WERI-Rb-1 (cell line): ENCODE data around the gene ANO4.

Experiments used
- DNase-seq: peaks from one replicate; pipeline ENCODE4 v3.0.0-alpha.2; 2020
- H3K27ac ChIP-seq: fragments of 250-450 bp; sonication (Bioruptor Pico); 2 replicates; pipeline ENCODE4 v1.5.1; 2020; ENCODE audit warnings: mild to moderate bottlenecking, moderate library complexity
- H3K27me3 ChIP-seq: fragments of 250-450 bp; sonication (Bioruptor Pico); 2 replicates; pipeline ENCODE4 v1.5.1; 2021; ENCODE audit warnings: mild to moderate bottlenecking, low read depth, moderate library complexity; ENCODE audit not compliant: insufficient read depth, severe bottlenecking
- H3K36me3 ChIP-seq: fragments of 250-450 bp; sonication (Bioruptor Pico); 2 replicates; pipeline ENCODE4 v1.5.1; 2020; ENCODE audit warnings: mild to moderate bottlenecking, moderate library complexity
- H3K4me3 ChIP-seq: 2 replicates; pipeline ENCODE4 v1.5.1; 2011; ENCODE audit warnings: low read depth, mild to moderate bottlenecking, control low read depth, low read length
- H3K9me3 ChIP-seq: fragments of 250-450 bp; sonication (Bioruptor Pico); 2 replicates; pipeline ENCODE4 v1.5.1; 2021; ENCODE audit warnings: mild to moderate bottlenecking, moderate library complexity; ENCODE audit not compliant: severe bottlenecking
- TF ChIP-seq, protein P1 (sequence below): IDR thresholded peaks from 2 replicates; pipeline ENCODE4 v1.5.1; 2011; ENCODE audit warnings: low read depth, mild to moderate bottlenecking, control low read depth, inconsistent platforms, low read length

The ANO4 gene

DNA sequence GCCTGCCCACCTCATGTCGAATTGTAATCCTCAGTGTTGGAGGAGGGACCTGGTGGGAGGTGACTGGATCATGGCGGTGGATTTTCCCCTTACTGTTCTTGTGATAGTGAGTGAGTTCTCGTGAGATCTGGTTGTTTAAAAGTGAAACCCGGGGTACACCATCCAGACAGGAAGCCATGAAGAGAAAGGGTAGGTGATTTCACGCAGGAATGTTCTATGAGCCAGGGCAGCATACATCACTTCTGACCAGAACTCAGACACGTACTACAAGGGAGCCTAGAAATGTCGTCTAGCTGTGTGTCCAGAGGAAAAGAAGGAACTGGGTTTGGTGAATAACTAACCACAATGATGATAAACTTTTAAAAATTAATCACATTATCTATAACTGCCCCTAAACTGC lies 80.6 kb downstream of the ANO4 start:
- no peaks in the 10 kb centered on the region for H3K36me3 ChIP-seq
- no peaks in the 10 kb centered on the region for H3K27me3 ChIP-seq
- TF ChIP-seq, protein P1, sequence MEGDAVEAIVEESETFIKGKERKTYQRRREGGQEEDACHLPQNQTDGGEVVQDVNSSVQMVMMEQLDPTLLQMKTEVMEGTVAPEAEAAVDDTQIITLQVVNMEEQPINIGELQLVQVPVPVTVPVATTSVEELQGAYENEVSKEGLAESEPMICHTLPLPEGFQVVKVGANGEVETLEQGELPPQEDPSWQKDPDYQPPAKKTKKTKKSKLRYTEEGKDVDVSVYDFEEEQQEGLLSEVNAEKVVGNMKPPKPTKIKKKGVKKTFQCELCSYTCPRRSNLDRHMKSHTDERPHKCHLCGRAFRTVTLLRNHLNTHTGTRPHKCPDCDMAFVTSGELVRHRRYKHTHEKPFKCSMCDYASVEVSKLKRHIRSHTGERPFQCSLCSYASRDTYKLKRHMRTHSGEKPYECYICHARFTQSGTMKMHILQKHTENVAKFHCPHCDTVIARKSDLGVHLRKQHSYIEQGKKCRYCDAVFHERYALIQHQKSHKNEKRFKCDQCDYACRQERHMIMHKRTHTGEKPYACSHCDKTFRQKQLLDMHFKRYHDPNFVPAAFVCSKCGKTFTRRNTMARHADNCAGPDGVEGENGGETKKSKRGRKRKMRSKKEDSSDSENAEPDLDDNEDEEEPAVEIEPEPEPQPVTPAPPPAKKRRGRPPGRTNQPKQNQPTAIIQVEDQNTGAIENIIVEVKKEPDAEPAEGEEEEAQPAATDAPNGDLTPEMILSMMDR, result no peak
- H3K4me3 ChIP-seq, result no peak overlapping the region
- H3K9me3 ChIP-seq, result no peaks in the 10 kb centered on the region
- no peak for DNase-seq
- H3K27ac ChIP-seq, result no peak overlapping the region

DNA sequence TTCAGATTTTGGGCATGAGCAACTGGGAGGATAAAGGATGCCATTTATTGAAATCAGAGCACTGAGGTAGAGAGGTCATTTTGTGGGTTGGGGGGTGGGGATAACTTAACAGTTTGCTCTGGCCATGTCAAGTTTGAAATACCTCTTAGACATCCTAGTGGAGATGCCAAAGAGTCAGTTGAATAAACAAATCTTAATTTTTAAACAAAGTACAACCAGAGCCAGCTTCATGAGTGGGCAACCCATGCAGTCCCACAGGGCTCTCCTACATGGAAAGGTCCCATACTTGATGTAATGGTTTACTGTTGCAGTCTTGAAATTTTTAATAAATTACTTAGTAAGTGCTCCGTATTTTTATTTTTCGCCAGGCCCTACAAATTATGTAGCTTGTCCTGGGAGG lies 81.2 kb downstream of the ANO4 start:
- TF ChIP-seq, protein P1, result no peak
- Histone ChIP-seq H3K27me3 (no peaks in the 10 kb centered on the region), H3K27ac (no peak overlapping the region), H3K4me3 (no peak overlapping the region), H3K9me3 (no peaks in the 10 kb centered on the region), H3K36me3 (no peaks in the 10 kb centered on the region)
- DNase-seq, result no peak

DNA sequence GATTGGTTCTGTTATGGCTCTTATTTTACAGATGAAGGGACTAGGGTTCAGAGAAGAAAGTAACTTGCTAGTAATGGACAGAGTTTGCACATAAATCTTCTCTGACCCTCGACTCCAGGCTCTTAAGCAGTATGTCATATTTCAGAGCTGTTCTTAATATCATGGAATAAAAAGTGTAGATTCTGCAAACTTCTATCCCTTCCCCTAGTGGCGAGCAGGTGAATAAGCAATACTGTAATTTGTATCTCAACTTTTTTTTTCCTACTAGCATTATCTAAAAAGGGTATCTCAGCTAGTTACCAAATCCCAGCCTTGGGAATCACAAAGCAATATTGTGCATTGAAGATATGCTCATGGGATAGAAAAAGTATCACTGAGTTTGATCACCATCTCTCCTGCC lies 83.2 kb downstream of the ANO4 start:
- Histone ChIP-seq H3K27me3 (no peaks in the 10 kb centered on the region), H3K4me3 (no peak overlapping the region), H3K36me3 (no peaks in the 10 kb centered on the region), H3K9me3 (no peaks in the 10 kb centered on the region), H3K27ac (no peak overlapping the region)
- TF ChIP-seq, protein P1, result 0 out of 2 replicates have a peak, but pooled peaks have one; percentile 19
- DNase-seq, result no peak

DNA sequence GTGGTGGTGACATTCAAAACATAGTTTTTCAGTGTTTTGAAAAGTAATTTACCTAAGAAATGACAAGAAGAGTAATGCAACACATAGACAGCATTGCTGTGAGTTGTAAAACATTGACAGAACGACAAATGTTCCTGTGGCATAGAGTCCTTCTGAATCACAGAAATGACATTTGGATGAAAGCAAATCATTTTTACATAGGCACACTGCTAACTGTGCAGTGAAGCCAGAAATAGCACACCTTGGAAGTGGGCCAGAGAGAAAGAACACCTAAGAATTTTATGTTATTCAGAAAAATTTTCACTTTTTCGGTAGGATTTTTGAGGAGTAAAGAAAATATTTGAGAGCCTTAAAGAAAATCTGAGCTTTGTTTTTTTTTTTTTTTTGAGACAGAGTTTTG lies 100.6 kb downstream of the ANO4 start:
- Histone ChIP-seq H3K36me3 (no peaks in the 10 kb centered on the region), H3K9me3 (no peaks in the 10 kb centered on the region), H3K4me3 (no peak overlapping the region), H3K27ac (no peak overlapping the region), H3K27me3 (no peaks in the 10 kb centered on the region)
- TF ChIP-seq, protein P1, result no peak
- DNase-seq, result no peak

DNA sequence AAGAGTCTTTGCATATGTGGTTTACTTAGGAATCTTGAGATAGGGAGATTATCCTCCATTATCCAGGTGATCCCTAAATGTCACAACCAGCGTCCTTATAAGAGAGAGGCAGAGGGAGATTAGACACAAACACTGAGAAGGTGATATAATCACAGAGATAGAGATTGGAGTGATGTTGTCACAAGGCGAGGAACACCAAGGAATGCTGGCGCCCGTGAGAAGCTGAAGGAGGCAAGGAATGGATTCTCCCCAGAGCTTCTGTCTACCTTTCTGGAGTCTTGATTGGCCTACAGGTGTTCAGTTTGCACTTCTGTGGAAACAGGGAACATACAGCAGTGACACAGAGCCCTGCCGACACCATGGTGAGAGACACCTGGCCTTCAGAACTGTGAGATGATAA lies 101.6 kb downstream of the ANO4 start:
- no peaks in the 10 kb centered on the region for H3K9me3 ChIP-seq
- H3K4me3 ChIP-seq, result no peak overlapping the region
- H3K27me3 ChIP-seq, result no peaks in the 10 kb centered on the region
- no peak for DNase-seq
- no peaks in the 10 kb centered on the region for H3K36me3 ChIP-seq
- TF ChIP-seq, protein P1, result no peak
- H3K27ac ChIP-seq, result no peak overlapping the region

DNA sequence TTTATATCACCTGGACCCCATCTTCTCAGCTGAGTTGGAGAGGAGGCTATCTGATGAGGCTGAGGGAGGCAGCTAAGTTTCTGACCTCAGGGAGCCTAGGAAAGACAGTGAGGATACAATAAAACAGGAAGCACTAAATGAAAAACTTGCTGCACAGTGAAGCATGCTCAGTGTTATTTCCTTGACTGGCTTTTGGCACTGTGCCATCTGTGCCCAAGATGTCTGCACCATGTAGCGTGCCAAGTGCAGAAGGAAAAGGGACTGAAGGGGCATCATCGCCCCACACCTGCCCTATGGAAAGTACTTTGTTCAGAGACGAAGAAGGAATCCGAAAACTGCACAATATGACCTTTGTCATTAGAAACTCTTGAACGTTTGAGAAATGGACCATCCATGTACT lies 102.7 kb downstream of the ANO4 start:
- Histone ChIP-seq H3K27me3 (no peaks in the 10 kb centered on the region), H3K36me3 (no peaks in the 10 kb centered on the region), H3K27ac (no peak overlapping the region), H3K4me3 (no peak overlapping the region), H3K9me3 (no peaks in the 10 kb centered on the region)
- TF ChIP-seq, protein P1, result no peak
- no peak for DNase-seq
